GM08714 (cell line): ENCODE measurements around the gene KLK1.
A peak's percentile ranks its signal among the peaks of the same experiment; 100 is the strongest.

ENCODE experiments used
- H3K4me3 ChIP-seq: fragments of 200-500 bp; sonication (Bioruptor generic); 2 replicates; pipeline ENCODE4 v1.5.1; 2014; ENCODE audit warnings: mild to moderate bottlenecking, low read length, inconsistent platforms
- ZNF274 ChIP-seq: IDR thresholded peaks from 2 replicates; pipeline ENCODE4 v1.6.1; 2012; ENCODE audit warnings: mild to moderate bottlenecking, low read depth, low read length

Gene KLK1

GRCh38 chr19:50843205-50843604, 19.6 kb upstream of the KLK1 start:
- H3K4me3 ChIP-seq: no peak overlapping the region
- TF ChIP-seq ZNF274: no peak

GRCh38 chr19:50842130-50842529, 18.5 kb upstream of the KLK1 start:
- no peak overlapping the region for H3K4me3 ChIP-seq
- no peak for TF ChIP-seq ZNF274

GRCh38 chr19:50839712-50840655, 16.4 kb upstream of the KLK1 start:
- no peak for TF ChIP-seq ZNF274
- no peak overlapping the region for H3K4me3 ChIP-seq

- no peak overlapping the region for H3K4me3 ChIP-seq
- TF ChIP-seq ZNF274: no peak
Measured at GRCh38 chr19:50838239-50838638, 14.7 kb upstream of the KLK1 start.

GRCh38 chr19:50837300-50837699, 13.7 kb upstream of the KLK1 start:
- TF ChIP-seq ZNF274: no peak
- no peak overlapping the region for H3K4me3 ChIP-seq

GRCh38 chr19:50836543-50837195, 13.1 kb upstream of the KLK1 start:
- no peak for TF ChIP-seq ZNF274
- H3K4me3 ChIP-seq: no peak overlapping the region

GRCh38 chr19:50835785-50836542, 12.4 kb upstream of the KLK1 start:
- H3K4me3 ChIP-seq: peak overlapping the region; percentile 59; the same call in 1 of the 2 replicates
- TF ChIP-seq ZNF274: no peak

- H3K4me3 ChIP-seq: peak overlapping the region; percentile 59; the same call in 1 of the 2 replicates
- TF ChIP-seq ZNF274: no peak
Measured at GRCh38 chr19:50835103-50835784, 11.7 kb upstream of the KLK1 start.

GRCh38 chr19:50833802-50834167, 10.2 kb upstream of the KLK1 start:
- no peak for TF ChIP-seq ZNF274

GRCh38 chr19:50833117-50833801, 9.7 kb upstream of the KLK1 start, which contains the start of gene KLK15:
TSS of gene KLK15 (minus strand) at chr19:50833574. CDS start at chr19:50831492, 2,082 bp downstream.
- no peak for TF ChIP-seq ZNF274
- no peak within 1 kb of the TSS for H3K4me3 ChIP-seq

More at GRCh38 chr19:50833802-50834167, 10.2 kb upstream of the KLK1 start:
- no peak overlapping the region for H3K4me3 ChIP-seq

- H3K4me3 ChIP-seq: no peak overlapping the region
- no peak for TF ChIP-seq ZNF274
Measured at GRCh38 chr19:50832666-50833065, 9.1 kb upstream of the KLK1 start.

- no peak for TF ChIP-seq ZNF274
Measured at GRCh38 chr19:50831026-50831396, 7.4 kb upstream of the KLK1 start.

More at GRCh38 chr19:50831026-50831396, 7.4 kb upstream of the KLK1 start:
- H3K4me3 ChIP-seq: no peak overlapping the region
